Loucy (cell line): ENCODE data around the gene MAK.

Experiments
- EZH2phosphoT487 ChIP-seq: fragments of 200-600 bp; IDR thresholded peaks from 2 replicates; pipeline ENCODE4 v1.6.1; 2018; ENCODE audit warnings: antibody characterized with exemption, mild to moderate bottlenecking, moderate library complexity, borderline replicate concordance
- TF ChIP-seq, protein P1 (sequence below): fragments of 200-600 bp; sonication (generic); conservative IDR thresholded peaks from 2 replicates; pipeline ENCODE4 v1.5.1; 2014; ENCODE audit warnings: mild to moderate bottlenecking, antibody characterized with exemption, low read length

DNA sequence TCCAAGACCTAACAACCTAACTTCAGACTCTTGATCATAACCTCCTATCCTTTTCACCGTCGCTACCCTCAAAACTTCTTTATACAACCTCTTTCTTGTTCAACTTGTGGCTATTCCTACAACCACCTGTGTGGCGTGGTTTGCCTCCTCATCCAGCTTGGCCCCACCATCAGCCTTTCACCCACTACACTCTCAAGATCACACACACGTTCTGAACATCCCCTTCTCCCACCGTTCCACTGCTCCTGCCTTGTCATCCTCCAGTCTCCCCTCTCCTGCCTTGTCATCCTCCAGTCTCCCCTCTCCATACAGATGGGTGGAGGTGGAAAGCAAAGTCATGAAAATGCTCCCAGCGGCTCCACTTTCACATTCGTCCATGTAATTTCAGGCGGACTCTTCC is 14.0 kb downstream of the MAK start:
- no peak for TF ChIP-seq EZH2phosphoT487
- TF ChIP-seq, protein P1, sequence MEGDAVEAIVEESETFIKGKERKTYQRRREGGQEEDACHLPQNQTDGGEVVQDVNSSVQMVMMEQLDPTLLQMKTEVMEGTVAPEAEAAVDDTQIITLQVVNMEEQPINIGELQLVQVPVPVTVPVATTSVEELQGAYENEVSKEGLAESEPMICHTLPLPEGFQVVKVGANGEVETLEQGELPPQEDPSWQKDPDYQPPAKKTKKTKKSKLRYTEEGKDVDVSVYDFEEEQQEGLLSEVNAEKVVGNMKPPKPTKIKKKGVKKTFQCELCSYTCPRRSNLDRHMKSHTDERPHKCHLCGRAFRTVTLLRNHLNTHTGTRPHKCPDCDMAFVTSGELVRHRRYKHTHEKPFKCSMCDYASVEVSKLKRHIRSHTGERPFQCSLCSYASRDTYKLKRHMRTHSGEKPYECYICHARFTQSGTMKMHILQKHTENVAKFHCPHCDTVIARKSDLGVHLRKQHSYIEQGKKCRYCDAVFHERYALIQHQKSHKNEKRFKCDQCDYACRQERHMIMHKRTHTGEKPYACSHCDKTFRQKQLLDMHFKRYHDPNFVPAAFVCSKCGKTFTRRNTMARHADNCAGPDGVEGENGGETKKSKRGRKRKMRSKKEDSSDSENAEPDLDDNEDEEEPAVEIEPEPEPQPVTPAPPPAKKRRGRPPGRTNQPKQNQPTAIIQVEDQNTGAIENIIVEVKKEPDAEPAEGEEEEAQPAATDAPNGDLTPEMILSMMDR, result no peak
